PC-9 (cell line): ENCODE data around the gene BRIX1. TPM values are rescaled to one million over a fixed set of nuclear protein-coding genes. Genes with fewer than 3 reads are reported as not detected.

Experiments used
- BruUV-seq: library from RNA; stranded (reverse); fragments of 400-500 nt; replicated peaks from 2 replicates; lab custom pipeline; 2021; lab: Mats Ljungman, UMichigan
- CTCF ChIA-PET: fragments of 300-600 bp; sonication (Branson Sonifier 250); formaldehyde crosslinking; loops from one replicate; lab custom pipeline; 2022; ENCODE audit warnings: antibody characterized with exemption; lab: Charles Lee
- POLR2A ChIA-PET: fragments of 300-600 bp; sonication (Branson Sonifier 250); formaldehyde crosslinking; loops from one replicate; lab custom pipeline; 2022; ENCODE audit warnings: antibody characterized with exemption; ENCODE audit not compliant: unreplicated experiment; lab: Charles Lee
- DNase-seq, 2 experiments: peaks; one replicate each; pipeline versions ENCODE4 v3.0.0 to v3.0.0-alpha.2; 2015 to 2022; ENCODE audit warnings: mixed read lengths in 1 of 2
- H2AFZ ChIP-seq: fragments of 200-600 bp; sonication (generic); 2 replicates; pipeline ENCODE4 v1.8.1; 2017; ENCODE audit warnings: antibody characterized with exemption
- H3F3A ChIP-seq: fragments of 200-600 bp; sonication (generic); 2 replicates; pipeline ENCODE4 v1.8.1; 2017; ENCODE audit warnings: antibody characterized with exemption, mild to moderate bottlenecking, low read depth; ENCODE audit not compliant: insufficient read depth
- H3K27ac ChIP-seq: fragments of 200-600 bp; sonication (generic); 2 replicates; pipeline ENCODE4 v1.6.1; 2016; ENCODE audit warnings: mixed run types
- H3K27me3 ChIP-seq: fragments of 200-600 bp; sonication (generic); 2 replicates; pipeline ENCODE4 v1.6.1; 2016; ENCODE audit warnings: low read depth, mixed run types; ENCODE audit not compliant: insufficient read depth
- H3K36me3 ChIP-seq: fragments of 200-600 bp; sonication (generic); 2 replicates; pipeline ENCODE4 v1.6.1; 2016; ENCODE audit warnings: low read depth, mixed run types
- H3K4me1 ChIP-seq: fragments of 200-600 bp; sonication (generic); replicated peaks from 2 replicates; pipeline ENCODE4 v1.6.1; 2016; ENCODE audit warnings: mixed run types; ENCODE audit not compliant: insufficient read depth
- H3K4me2 ChIP-seq: fragments of 200-600 bp; sonication (generic); 2 replicates; pipeline ENCODE4 v1.6.1; 2017; ENCODE audit warnings: mixed run types
- H3K4me3 ChIP-seq: fragments of 200-600 bp; sonication (generic); 2 replicates; pipeline ENCODE4 v1.6.1; 2016; ENCODE audit warnings: mixed run types
- H3K79me2 ChIP-seq: fragments of 200-600 bp; sonication (generic); 2 replicates; pipeline ENCODE4 v1.6.1; 2017; ENCODE audit warnings: low read depth, mixed run types
- H3K9me2 ChIP-seq: fragments of 200-600 bp; sonication (generic); 2 replicates; pipeline ENCODE4 v1.8.1; 2017; ENCODE audit warnings: mild to moderate bottlenecking; ENCODE audit not compliant: insufficient read depth
- H3K9me3 ChIP-seq: fragments of 200-600 bp; sonication (generic); 2 replicates; pipeline ENCODE4 v1.8.1; 2016; ENCODE audit warnings: low read depth; ENCODE audit not compliant: insufficient read depth
- H4K20me1 ChIP-seq: fragments of 200-600 bp; sonication (generic); 2 replicates; pipeline ENCODE4 v1.8.1; 2017; ENCODE audit not compliant: insufficient read depth
- EZH2 ChIP-seq: fragments of 200-600 bp; sonication (generic); IDR thresholded peaks from 2 replicates; pipeline ENCODE4 v1.8.0; 2017; ENCODE audit warnings: antibody characterized with exemption, low read depth
- intact Hi-C: fragments of 100-400 bp; cut with micrococcal nuclease; formaldehyde crosslinking; loops from one replicate; pipeline ENCODE4 v1.10.0; 2022; ENCODE audit not compliant: unreplicated experiment
- total RNA-seq: library from RNA; stranded (reverse); gene quantifications from 2 replicates; pipeline ENCODE4 v1.2.3, GENCODE V29; 2021
- TF ChIP-seq, protein P1 (sequence below): fragments of 200-600 bp; sonication (generic); conservative IDR thresholded peaks from 2 replicates; pipeline ENCODE4 v1.6.1; 2017; ENCODE audit warnings: mixed run types, antibody characterized with exemption, mild to moderate bottlenecking, moderate library complexity

Gene BRIX1
- total RNA-seq, 1 experiment from 2014 or later, result 73.4 TPM

DNA sequence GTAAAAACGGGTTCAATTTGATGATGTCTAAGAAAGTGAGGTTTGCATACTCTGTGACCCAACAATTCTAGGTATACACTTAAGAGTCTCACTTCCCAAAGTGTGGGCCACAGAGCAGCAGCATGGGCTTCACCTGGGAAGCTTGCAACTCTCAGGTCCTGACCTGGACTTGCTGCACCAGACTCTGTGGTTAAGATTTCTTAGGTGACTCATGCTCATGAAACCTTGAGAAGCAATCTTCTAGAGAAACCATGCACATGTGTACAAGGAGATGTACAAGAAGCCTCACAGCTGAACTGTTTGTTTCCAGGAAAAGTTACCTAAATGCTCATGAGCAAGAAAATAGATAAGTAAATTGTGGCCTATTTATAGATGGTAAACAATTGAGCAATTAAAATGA is 43.8 kb downstream of the BRIX1 start:
- Histone ChIP-seq H4K20me1 (peaks cover 12% of the 10 kb centered on the region; the same call in 1 of the 2 replicates), H3K4me1 (peaks cover 15% of the 10 kb centered on the region), H3K79me2 (no peaks in the 10 kb centered on the region), H3K27ac (no peak overlapping the region), H3K4me2 (no peak overlapping the region), H3K4me3 (no peak overlapping the region), H2AFZ (no peak overlapping the region), H3F3A (peaks cover 11% of the 10 kb centered on the region), H3K9me2 (no peaks in the 10 kb centered on the region; the same call in 1 of the 2 replicates), H3K9me3 (no peaks in the 10 kb centered on the region), H3K36me3 (peaks cover 3% of the 10 kb centered on the region; the same call in 1 of the 2 replicates), H3K27me3 (no peaks in the 10 kb centered on the region)
- ChIA-PET POLR2A (no interaction called here), CTCF (interaction anchor here (0.9 kb wide), 1 partner anchor 50 kb away, joined by 4 read pairs; no protein-coding TSS in a partner anchor)
- intact Hi-C loops, result no loop called here
- TF ChIP-seq, protein P1, sequence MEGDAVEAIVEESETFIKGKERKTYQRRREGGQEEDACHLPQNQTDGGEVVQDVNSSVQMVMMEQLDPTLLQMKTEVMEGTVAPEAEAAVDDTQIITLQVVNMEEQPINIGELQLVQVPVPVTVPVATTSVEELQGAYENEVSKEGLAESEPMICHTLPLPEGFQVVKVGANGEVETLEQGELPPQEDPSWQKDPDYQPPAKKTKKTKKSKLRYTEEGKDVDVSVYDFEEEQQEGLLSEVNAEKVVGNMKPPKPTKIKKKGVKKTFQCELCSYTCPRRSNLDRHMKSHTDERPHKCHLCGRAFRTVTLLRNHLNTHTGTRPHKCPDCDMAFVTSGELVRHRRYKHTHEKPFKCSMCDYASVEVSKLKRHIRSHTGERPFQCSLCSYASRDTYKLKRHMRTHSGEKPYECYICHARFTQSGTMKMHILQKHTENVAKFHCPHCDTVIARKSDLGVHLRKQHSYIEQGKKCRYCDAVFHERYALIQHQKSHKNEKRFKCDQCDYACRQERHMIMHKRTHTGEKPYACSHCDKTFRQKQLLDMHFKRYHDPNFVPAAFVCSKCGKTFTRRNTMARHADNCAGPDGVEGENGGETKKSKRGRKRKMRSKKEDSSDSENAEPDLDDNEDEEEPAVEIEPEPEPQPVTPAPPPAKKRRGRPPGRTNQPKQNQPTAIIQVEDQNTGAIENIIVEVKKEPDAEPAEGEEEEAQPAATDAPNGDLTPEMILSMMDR, result no peak
- no peak for TF ChIP-seq EZH2
- BruUV-seq, result no TSS peak
- peak; percentile 55 to 86 for DNase-seq

DNA sequence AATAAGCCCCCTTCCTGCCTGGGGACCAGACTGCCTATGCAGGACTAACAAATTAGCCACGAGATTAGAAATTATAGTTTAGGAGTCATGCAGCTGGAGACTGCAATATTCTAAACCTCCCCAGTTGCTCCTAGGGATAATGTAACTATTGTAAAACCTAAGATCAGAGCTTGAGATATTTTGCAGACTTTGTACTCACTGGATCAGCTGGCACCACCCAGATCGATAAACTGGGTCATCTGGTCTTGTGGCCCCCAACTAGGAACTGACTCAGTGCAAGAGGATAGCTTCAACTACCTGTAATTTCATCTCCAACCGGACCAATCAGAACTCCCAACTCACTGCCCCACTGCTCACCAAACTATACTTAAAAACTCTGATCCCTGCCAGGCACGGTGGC is 52.0 kb downstream of the BRIX1 start:
- H3K27ac ChIP-seq, result no peak overlapping the region
- H3K79me2 ChIP-seq, result no peaks in the 10 kb centered on the region
- no peaks in the 10 kb centered on the region; the same call in 1 of the 2 replicates for H3K9me2 ChIP-seq
- no peaks in the 10 kb centered on the region for H3K4me1 ChIP-seq
- ChIA-PET CTCF (no interaction called here), POLR2A (no interaction called here)
- no peaks in the 10 kb centered on the region for H4K20me1 ChIP-seq
- intact Hi-C loops, result no loop called here
- BruUV-seq, result no TSS peak
- no peaks in the 10 kb centered on the region for H3K27me3 ChIP-seq
- no peak overlapping the region for H2AFZ ChIP-seq
- H3F3A ChIP-seq, result no peaks in the 10 kb centered on the region
- H3K36me3 ChIP-seq, result no peaks in the 10 kb centered on the region
- H3K4me3 ChIP-seq, result no peak overlapping the region
- no peak for DNase-seq
- TF ChIP-seq, protein P1, result no peak
- TF ChIP-seq EZH2, result no peak
- H3K9me3 ChIP-seq, result peaks cover 12% of the 10 kb centered on the region
- H3K4me2 ChIP-seq, result no peak overlapping the region

DNA sequence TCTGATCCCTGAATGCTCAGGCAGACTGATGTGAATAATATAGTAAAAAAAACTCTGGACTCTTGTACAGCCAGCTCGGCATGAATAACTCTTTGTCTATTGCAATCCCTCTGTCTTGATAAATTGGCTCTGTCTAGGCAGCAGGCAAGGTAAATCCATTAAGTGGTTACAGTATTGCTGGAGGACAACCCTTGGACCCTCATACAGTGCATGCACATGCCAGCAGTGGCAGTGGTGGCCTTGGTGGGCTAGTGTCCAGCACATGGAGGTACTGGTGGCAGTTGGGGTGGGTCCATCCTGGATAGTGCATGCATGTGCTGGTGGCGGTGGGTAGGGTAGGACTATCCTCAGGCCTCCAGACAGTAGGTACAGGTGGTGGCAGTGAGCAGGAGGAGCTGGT is 52.7 kb downstream of the BRIX1 start:
- Histone ChIP-seq H4K20me1 (no peaks in the 10 kb centered on the region), H2AFZ (no peak overlapping the region), H3K4me1 (no peaks in the 10 kb centered on the region), H3K27ac (no peak overlapping the region), H3K79me2 (no peaks in the 10 kb centered on the region), H3K4me3 (no peak overlapping the region), H3K9me2 (no peaks in the 10 kb centered on the region; the same call in 1 of the 2 replicates), H3F3A (no peaks in the 10 kb centered on the region), H3K36me3 (no peaks in the 10 kb centered on the region), H3K9me3 (peaks cover 12% of the 10 kb centered on the region), H3K4me2 (no peak overlapping the region), H3K27me3 (no peaks in the 10 kb centered on the region)
- intact Hi-C loops, result no loop called here
- ChIA-PET POLR2A (no interaction called here), CTCF (interaction anchor here (1.1 kb wide), 1 partner anchor 35 kb away, joined by 3 read pairs; no protein-coding TSS in a partner anchor)
- no TSS peak for BruUV-seq
- no peak for DNase-seq
- TF ChIP-seq, protein P1, result no peak
- no peak for TF ChIP-seq EZH2
